IMR-90 (cell line): ENCODE results near the gene ADRA2B. TPM values are rescaled to one million over a fixed set of nuclear protein-coding genes. Genes with fewer than 3 reads are reported as not detected.

Experiments
- ATAC-seq: fragments of 200-7000 bp; cut with Tn5 transposase; 2 replicates; pipeline ENCODE4 v1.9.1; 2020; ENCODE audit warnings: low read depth, mild to moderate bottlenecking, moderate library complexity
- BruUV-seq: library from RNA; stranded (reverse); fragments of 400-500 nt; replicated peaks from 2 replicates; lab custom pipeline; 2021; lab: Mats Ljungman, UMichigan
- CTCF ChIA-PET: fragments of 300-600 bp; formaldehyde crosslinking; extraction: SDS; loops from one replicate; lab custom pipeline; 2021; ENCODE audit warnings: antibody characterized with exemption; lab: Yijun Ruan, JAX
- POLR2A ChIA-PET: fragments of 300-600 bp; sonication (Branson Sonifier 250); formaldehyde crosslinking; loops from one replicate; lab custom pipeline; 2022; ENCODE audit warnings: antibody characterized with exemption; ENCODE audit not compliant: unreplicated experiment; lab: Charles Lee
- DNase-seq: peaks from one replicate; pipeline ENCODE4 v3.0.0; 2013
- H2AFZ ChIP-seq: replicated peaks from 2 replicates; pipeline ENCODE3; 2013; ENCODE audit warnings: low read length, mild to moderate bottlenecking; ENCODE audit not compliant: poor library complexity
- H2AK5ac ChIP-seq: 2 replicates; pipeline ENCODE4 v1.6.1; 2013; ENCODE audit warnings: low read depth, low read length, inconsistent platforms
- H2AK9ac ChIP-seq: replicated peaks from 2 replicates; pipeline ENCODE3; 2013; ENCODE audit warnings: mild to moderate bottlenecking, low read depth, low read length, moderate library complexity; ENCODE audit not compliant: poor library complexity
- H2BK120ac ChIP-seq: 2 replicates; pipeline ENCODE4 v1.6.1; 2013; ENCODE audit warnings: low read depth, low read length, inconsistent platforms
- H2BK15ac ChIP-seq: 3 replicates; pipeline ENCODE4 v1.6.1; 2013; ENCODE audit warnings: low read depth, low read length, inconsistent platforms
- H2BK20ac ChIP-seq: 2 replicates; pipeline ENCODE4 v1.6.1; 2013; ENCODE audit warnings: low read depth, mild to moderate bottlenecking, inconsistent platforms, low read length, moderate library complexity
- H2BK5ac ChIP-seq: 2 replicates; pipeline ENCODE4 v1.6.1; 2013; ENCODE audit warnings: mild to moderate bottlenecking, low read depth, low read length, inconsistent platforms; ENCODE audit not compliant: poor library complexity, severe bottlenecking
- H3K14ac ChIP-seq: replicated peaks from 2 replicates; pipeline ENCODE4 v1.6.1; 2013; ENCODE audit warnings: low read depth, low read length, inconsistent platforms
- H3K18ac ChIP-seq: 2 replicates; pipeline ENCODE4 v1.6.1; 2013; ENCODE audit warnings: low read depth, low read length, control low read depth
- H3K23ac ChIP-seq: 2 replicates; pipeline ENCODE4 v1.6.1; 2013; ENCODE audit warnings: low read depth, low read length, inconsistent platforms
- H3K27ac ChIP-seq: 2 replicates; pipeline ENCODE4 v1.5.1; 2013; ENCODE audit warnings: mild to moderate bottlenecking, control low read depth, low read length; ENCODE audit not compliant: insufficient read depth
- H3K27me3 ChIP-seq: 2 replicates; pipeline ENCODE4 v1.6.1; 2013; ENCODE audit warnings: low read length; ENCODE audit not compliant: control insufficient read depth, insufficient read depth
- H3K36me3 ChIP-seq: 2 replicates; pipeline ENCODE4 v1.6.1; 2013; ENCODE audit warnings: low read length, mixed read lengths; ENCODE audit not compliant: control insufficient read depth, insufficient read depth
- H3K4ac ChIP-seq: 2 replicates; pipeline ENCODE4 v1.6.1; 2013; ENCODE audit warnings: low read depth, low read length, inconsistent platforms
- H3K4me1 ChIP-seq: 2 replicates; pipeline ENCODE4 v1.6.1; 2013; ENCODE audit warnings: low read length, mixed read lengths; ENCODE audit not compliant: control insufficient read depth, insufficient read depth
- H3K4me2 ChIP-seq: 2 replicates; pipeline ENCODE4 v1.6.1; 2013; ENCODE audit warnings: low read depth, mild to moderate bottlenecking, control low read depth, low read length, moderate library complexity
- H3K4me3 ChIP-seq: 2 replicates; pipeline ENCODE4 v1.5.1; 2013; ENCODE audit warnings: low read depth, mild to moderate bottlenecking, control low read depth, low read length, moderate library complexity; ENCODE audit not compliant: insufficient read depth
- H3K56ac ChIP-seq: 2 replicates; pipeline ENCODE4 v1.6.1; 2013; ENCODE audit warnings: low read length, inconsistent platforms; ENCODE audit not compliant: insufficient read depth; ENCODE audit errors: extremely low read depth
- H3K79me1 ChIP-seq, 2 experiments: 2 replicates each; pipeline ENCODE4 v1.6.1; 2013; ENCODE audit warnings: low read length in 2 of 2, inconsistent platforms in 1 of 2, low read depth in 1 of 2
- H3K9ac ChIP-seq: 2 replicates; pipeline ENCODE4 v1.6.1; 2013; ENCODE audit warnings: low read depth, low read length, control low read depth
- H3K9me1 ChIP-seq: 2 replicates; pipeline ENCODE4 v1.6.1; 2013; ENCODE audit warnings: low read length, inconsistent platforms; ENCODE audit not compliant: insufficient read depth
- H3K9me3 ChIP-seq: 2 replicates; pipeline ENCODE4 v1.6.1; 2013; ENCODE audit warnings: low read length; ENCODE audit not compliant: control insufficient read depth, insufficient read depth
- H4K20me1 ChIP-seq: 2 replicates; pipeline ENCODE4 v1.6.1; 2013; ENCODE audit warnings: low read length, inconsistent platforms; ENCODE audit not compliant: insufficient read depth
- H4K5ac ChIP-seq: 2 replicates; pipeline ENCODE4 v1.6.1; 2013; ENCODE audit warnings: mild to moderate bottlenecking, low read depth, low read length, control low read depth
- H4K8ac ChIP-seq, 2 experiments: 2 replicates each; pipeline ENCODE4 v1.6.1; 2013; ENCODE audit warnings: low read depth in 2 of 2, low read length in 2 of 2, control low read depth in 1 of 2, inconsistent platforms in 1 of 2
- H4K91ac ChIP-seq: 2 replicates; pipeline ENCODE4 v1.6.1; 2013; ENCODE audit warnings: low read depth, low read length, inconsistent platforms; ENCODE audit not compliant: insufficient read depth
- BHLHE40 ChIP-seq: fragments of 150-350 bp; IDR thresholded peaks from 2 replicates; pipeline ENCODE4 v1.6.1; 2016; ENCODE audit warnings: mild to moderate bottlenecking, low read depth, low read length
- CHD1 ChIP-seq: IDR thresholded peaks from 2 replicates; pipeline ENCODE4 v1.6.1; 2012; ENCODE audit warnings: low read depth, low read length, improper control_type of control experiment
- FOS ChIP-seq: fragments of 150-350 bp; IDR thresholded peaks from 2 replicates; pipeline ENCODE4 v1.6.1; 2016; ENCODE audit warnings: low read depth, low read length
- RCOR1 ChIP-seq: IDR thresholded peaks from 2 replicates; pipeline ENCODE4 v1.6.1; 2012; ENCODE audit warnings: mild to moderate bottlenecking, low read length, improper control_type of control experiment; ENCODE audit not compliant: insufficient replicate concordance
- RFX5 ChIP-seq: IDR thresholded peaks from 2 replicates; pipeline ENCODE4 v1.8.0; 2012; ENCODE audit warnings: low read depth, mild to moderate bottlenecking, low read length, moderate library complexity
- SMC3 ChIP-seq: fragments of 150-350 bp; IDR thresholded peaks from 2 replicates; pipeline ENCODE4 v1.6.1; 2016; ENCODE audit warnings: low read depth, mild to moderate bottlenecking, antibody characterized with exemption, low read length, moderate library complexity
- WGBS, 2 experiments: methylation state at CpG; one replicate each; pipeline versions ENCODE4 v1.1.5 to v1.1.7; 2013; ENCODE audit warnings: missing lambda C conversion rate in 2 of 2; ENCODE audit not compliant: insufficient read length in 1 of 2; ENCODE audit errors: extremely low coverage in 2 of 2; 5-methylcytosine and 5-hydroxymethylcytosine counted together
- dilution Hi-C: fragments of 300-500 bp; cut with HindIII; formaldehyde crosslinking; loops from one replicate; pipeline ENCODE4 v1.14.3; 2018; ENCODE audit warnings: low sequenced_read_pairs; ENCODE audit not compliant: unreplicated experiment
- in situ Hi-C: fragments of 300-500 bp; cut with MboI; formaldehyde crosslinking; loops from 3 replicates; pipeline ENCODE4 v1.14.3; 2019; ENCODE audit warnings: low sequenced_read_pairs, inconsistent platforms, mixed read lengths
- intact Hi-C: fragments of 100-400 bp; cut with micrococcal nuclease; formaldehyde crosslinking; loops from 2 replicates; pipeline ENCODE4 v1.10.0; 2022
- polyA plus RNA-seq, 3 experiments: library from polyadenylated mRNA; depleted of rRNA; stranded (reverse); fragments of >200 nt; gene quantifications; 2 replicates each; pipeline ENCODE4 v1.2.3, GENCODE V29; 2012; ENCODE audit warnings: low replicate concordance in 1 of 3
- total RNA-seq: library from RNA; depleted of rRNA; stranded (reverse); fragments of >200 nt; gene quantifications from 2 replicates; pipeline ENCODE4 v1.2.3, GENCODE V29; 2012
- TF ChIP-seq, protein P1 (sequence below): fragments of 150-350 bp; IDR thresholded peaks from 2 replicates; pipeline ENCODE4 v1.6.1; 2017; ENCODE audit warnings: mild to moderate bottlenecking, antibody characterized with exemption, low read length, low read depth
- TF ChIP-seq, protein P2 (sequence below): fragments of 150-350 bp; IDR thresholded peaks from 2 replicates; pipeline ENCODE4 v1.6.1; 2016; ENCODE audit warnings: low read depth, mild to moderate bottlenecking, low read length, moderate library complexity, borderline replicate concordance
- TF ChIP-seq, protein P3 (sequence below): conservative IDR thresholded peaks from 2 replicates; pipeline ENCODE4 v1.5.1; 2012; ENCODE audit warnings: mild to moderate bottlenecking, low read depth, low read length, improper control_type of control experiment

Gene ADRA2B
- total and polyA plus RNA-seq, 2 of the 4 experiments (the other 2 are of a cell fraction): not detected

DNA sequence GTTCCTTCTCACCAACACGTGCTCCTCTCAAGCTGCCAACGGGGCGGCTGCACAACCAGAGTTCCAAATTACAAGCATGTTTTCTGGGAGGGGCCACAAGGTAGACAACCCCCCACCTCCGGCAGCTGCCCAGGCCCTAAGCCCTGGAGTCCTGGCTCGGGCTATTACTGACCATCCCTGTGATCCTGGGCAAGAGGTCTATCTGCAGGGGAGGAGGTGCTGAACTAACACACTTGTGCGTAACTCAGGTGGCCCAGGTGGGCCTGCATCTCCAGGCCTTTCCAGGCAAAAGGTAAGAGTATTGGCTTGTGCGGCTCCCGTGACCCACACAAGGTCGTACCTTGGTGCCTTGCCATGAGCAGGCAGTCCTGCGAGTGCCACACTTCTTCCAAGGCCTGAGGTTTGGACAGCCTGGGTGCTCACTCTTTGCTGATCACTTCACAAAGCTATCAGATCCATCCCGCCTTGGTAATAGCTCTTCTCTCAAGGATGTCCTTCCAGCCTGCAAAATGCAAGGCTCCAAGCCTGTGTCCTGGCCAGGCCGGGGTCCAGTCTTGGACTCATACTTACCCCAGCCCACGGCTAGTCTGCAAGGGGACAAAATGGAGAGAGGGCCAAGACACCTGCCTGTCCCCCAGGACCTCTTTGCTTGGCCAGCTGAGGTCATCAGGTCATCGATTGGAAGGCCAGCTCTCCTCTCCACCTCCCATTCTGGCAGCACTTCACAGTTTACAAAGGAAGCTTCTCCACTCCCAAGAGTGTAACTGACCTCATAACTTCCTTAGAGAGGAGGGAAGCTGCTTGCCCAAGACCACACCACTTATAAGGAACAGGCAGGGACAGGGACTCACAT lies 33.9 kb downstream of the ADRA2B start:
- H3K4me2 ChIP-seq: no peak overlapping the region
- TF ChIP-seq RFX5 (no peak), RCOR1 (no peak), SMC3 (no peak), BHLHE40 (no peak), CHD1 (no peak), FOS (no peak)
- TF ChIP-seq, protein P1, sequence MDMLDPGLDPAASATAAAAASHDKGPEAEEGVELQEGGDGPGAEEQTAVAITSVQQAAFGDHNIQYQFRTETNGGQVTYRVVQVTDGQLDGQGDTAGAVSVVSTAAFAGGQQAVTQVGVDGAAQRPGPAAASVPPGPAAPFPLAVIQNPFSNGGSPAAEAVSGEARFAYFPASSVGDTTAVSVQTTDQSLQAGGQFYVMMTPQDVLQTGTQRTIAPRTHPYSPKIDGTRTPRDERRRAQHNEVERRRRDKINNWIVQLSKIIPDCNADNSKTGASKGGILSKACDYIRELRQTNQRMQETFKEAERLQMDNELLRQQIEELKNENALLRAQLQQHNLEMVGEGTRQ: no peak
- TF ChIP-seq, protein P2, sequence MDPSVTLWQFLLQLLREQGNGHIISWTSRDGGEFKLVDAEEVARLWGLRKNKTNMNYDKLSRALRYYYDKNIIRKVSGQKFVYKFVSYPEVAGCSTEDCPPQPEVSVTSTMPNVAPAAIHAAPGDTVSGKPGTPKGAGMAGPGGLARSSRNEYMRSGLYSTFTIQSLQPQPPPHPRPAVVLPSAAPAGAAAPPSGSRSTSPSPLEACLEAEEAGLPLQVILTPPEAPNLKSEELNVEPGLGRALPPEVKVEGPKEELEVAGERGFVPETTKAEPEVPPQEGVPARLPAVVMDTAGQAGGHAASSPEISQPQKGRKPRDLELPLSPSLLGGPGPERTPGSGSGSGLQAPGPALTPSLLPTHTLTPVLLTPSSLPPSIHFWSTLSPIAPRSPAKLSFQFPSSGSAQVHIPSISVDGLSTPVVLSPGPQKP: no peak
- TF ChIP-seq, protein P3, sequence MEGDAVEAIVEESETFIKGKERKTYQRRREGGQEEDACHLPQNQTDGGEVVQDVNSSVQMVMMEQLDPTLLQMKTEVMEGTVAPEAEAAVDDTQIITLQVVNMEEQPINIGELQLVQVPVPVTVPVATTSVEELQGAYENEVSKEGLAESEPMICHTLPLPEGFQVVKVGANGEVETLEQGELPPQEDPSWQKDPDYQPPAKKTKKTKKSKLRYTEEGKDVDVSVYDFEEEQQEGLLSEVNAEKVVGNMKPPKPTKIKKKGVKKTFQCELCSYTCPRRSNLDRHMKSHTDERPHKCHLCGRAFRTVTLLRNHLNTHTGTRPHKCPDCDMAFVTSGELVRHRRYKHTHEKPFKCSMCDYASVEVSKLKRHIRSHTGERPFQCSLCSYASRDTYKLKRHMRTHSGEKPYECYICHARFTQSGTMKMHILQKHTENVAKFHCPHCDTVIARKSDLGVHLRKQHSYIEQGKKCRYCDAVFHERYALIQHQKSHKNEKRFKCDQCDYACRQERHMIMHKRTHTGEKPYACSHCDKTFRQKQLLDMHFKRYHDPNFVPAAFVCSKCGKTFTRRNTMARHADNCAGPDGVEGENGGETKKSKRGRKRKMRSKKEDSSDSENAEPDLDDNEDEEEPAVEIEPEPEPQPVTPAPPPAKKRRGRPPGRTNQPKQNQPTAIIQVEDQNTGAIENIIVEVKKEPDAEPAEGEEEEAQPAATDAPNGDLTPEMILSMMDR: no peak
- no peak overlapping the region for H3K56ac ChIP-seq
- H2BK120ac ChIP-seq: no peak overlapping the region
- no peak overlapping the region for H2AK9ac ChIP-seq
- H3K27ac ChIP-seq: no peak overlapping the region
- H2BK5ac ChIP-seq: no peak overlapping the region
- H3K79me1 ChIP-seq: no peaks in the 10 kb centered on the region
- no peaks in the 10 kb centered on the region for H4K20me1 ChIP-seq
- H3K27me3 ChIP-seq: peaks cover 19% of the 10 kb centered on the region
- in situ Hi-C loops (no loop called here), dilution Hi-C loops (no loop called here), intact Hi-C loops (no loop called here)
- H3K9ac ChIP-seq: no peak overlapping the region
- no peak overlapping the region for H3K4ac ChIP-seq
- 75% methylated on average over 5 of the region's 14 CpGs; no CpG with 5 or more reads in 1 of the 2 experiments for WGBS, 2 experiments
- no peak overlapping the region for H4K8ac ChIP-seq
- no peak for ATAC-seq
- H4K5ac ChIP-seq: no peak overlapping the region
- H2AK5ac ChIP-seq: no peak overlapping the region
- H4K91ac ChIP-seq: no peak overlapping the region
- CTCF ChIA-PET: no interaction called here
- no peak overlapping the region for H2BK15ac ChIP-seq
- H3K14ac ChIP-seq: no peak overlapping the region
- no peaks in the 10 kb centered on the region for H3K36me3 ChIP-seq
- H3K4me1 ChIP-seq: no peaks in the 10 kb centered on the region
- no peak for DNase-seq
- H3K18ac ChIP-seq: no peak overlapping the region
- no peak overlapping the region for H3K4me3 ChIP-seq
- H3K23ac ChIP-seq: no peak overlapping the region
- no peak overlapping the region for H2BK20ac ChIP-seq
- H3K9me3 ChIP-seq: no peaks in the 10 kb centered on the region
- H3K9me1 ChIP-seq: no peaks in the 10 kb centered on the region
- POLR2A ChIA-PET: interaction anchor here (0.5 kb wide), 1 partner anchor 56 kb away, joined by 5 read pairs; no protein-coding TSS in a partner anchor
- H2AFZ ChIP-seq: no peak overlapping the region
- BruUV-seq: no TSS peak
